NCI-H510A treated with DMSO at 0.1 percent for 48 hours (cell line): ENCODE results near the gene MSI2.
A peak's percentile ranks its signal among the peaks of the same experiment; 100 is the strongest.

Source experiments
- DNase-seq: peaks from one replicate; lab custom pipeline; 2025; lab: John Stamatoyannopoulos, UW

Gene MSI2

GRCh38 chr17:57366558-57367351 is 110.4 kb downstream of the MSI2 start:
- no peak for DNase-seq

- DNase-seq, result no peak
These were observed 112.5 kb downstream of the MSI2 start for GRCh38 chr17:57368637-57369336.

- DNase-seq, result no peak
These were observed 113.2 kb downstream of the MSI2 start for GRCh38 chr17:57369509-57369945.

GRCh38 chr17:57370037-57370581 is 113.8 kb downstream of the MSI2 start:
- no peak for DNase-seq

- no peak for DNase-seq
These were observed 114.3 kb downstream of the MSI2 start for GRCh38 chr17:57370619-57371018.

GRCh38 chr17:57372156-57372555 is 115.8 kb downstream of the MSI2 start:
- peak; percentile 44 for DNase-seq

GRCh38 chr17:57373048-57373447 is 116.7 kb downstream of the MSI2 start:
- DNase-seq, result no peak

- no peak for DNase-seq
These were observed 117.4 kb downstream of the MSI2 start for GRCh38 chr17:57373756-57374155.

GRCh38 chr17:57375040-57375769 is 118.9 kb downstream of the MSI2 start:
- no peak for DNase-seq

GRCh38 chr17:57375770-57376225 is 119.5 kb downstream of the MSI2 start:
- no peak for DNase-seq

GRCh38 chr17:57377094-57377493 is 120.8 kb downstream of the MSI2 start:
- no peak for DNase-seq

GRCh38 chr17:57379237-57379894 is 123.0 kb downstream of the MSI2 start:
- no peak for DNase-seq

GRCh38 chr17:57379895-57380434 is 123.6 kb downstream of the MSI2 start:
- DNase-seq, result no peak

GRCh38 chr17:57381498-57381897 is 125.2 kb downstream of the MSI2 start:
- no peak for DNase-seq

GRCh38 chr17:57384219-57384618 is 127.9 kb downstream of the MSI2 start:
- DNase-seq, result no peak

- no peak for DNase-seq
These were observed 129.7 kb downstream of the MSI2 start for GRCh38 chr17:57385975-57386374.

- DNase-seq, result no peak
These were observed 131.3 kb downstream of the MSI2 start for GRCh38 chr17:57387575-57387974.

GRCh38 chr17:57388131-57388725 is 131.9 kb downstream of the MSI2 start:
- no peak for DNase-seq

- no peak for DNase-seq
These were observed 133.2 kb downstream of the MSI2 start for GRCh38 chr17:57389473-57389872.

GRCh38 chr17:57391076-57391825 is 134.9 kb downstream of the MSI2 start:
- DNase-seq, result peak; percentile 51
